A549 (cell line): ENCODE data around the gene TTLL3. TPM values are rescaled to one million over a fixed set of nuclear protein-coding genes. Genes with fewer than 3 reads are reported as not detected.

ENCODE experiments used
- ATAC-seq, 2 experiments: fragments of 200-7000 bp in 1 of 2; fragments of >200 bp in 1 of 2; cut with Nextera tagmentation in 1 of 2; cut with Tn5 transposase in 1 of 2; 3 replicates each; pipeline versions ENCODE4 v1.8.0 to v1.9.1; 2018 to 2020; ENCODE audit warnings: mild to moderate bottlenecking in 1 of 2, moderate library complexity in 1 of 2
- CTCF ChIA-PET: fragments of 300-600 bp; sonication (Branson Sonifier 250); formaldehyde crosslinking; extraction: SDS; loops from one replicate; lab custom pipeline; 2021; ENCODE audit warnings: antibody characterized with exemption, inconsistent platforms; lab: Yijun Ruan, JAX
- POLR2A ChIA-PET: fragments of 350-600 bp; formaldehyde crosslinking; extraction: SDS; loops from one replicate; lab custom pipeline; 2021; ENCODE audit warnings: antibody characterized with exemption, inconsistent platforms; lab: Yijun Ruan, JAX
- DNase-seq, 2 experiments: peaks; one replicate each; pipeline versions ENCODE4 v3.0.0 to v3.0.0-alpha.2; 2011 to 2016; ENCODE audit warnings: low read depth in 1 of 2, low spot score in 1 of 2
- FAIRE-seq: peaks from 2 replicates; lab custom pipeline; 2011; peaks lifted over from hg19 to GRCh38; lab: Jason Lieb, UNC
- H3K27ac ChIP-seq, 2 experiments: fragments of >200 bp; sonication (Bioruptor Twin); formaldehyde crosslinking; 3 replicates each; pipeline ENCODE4 v1.5.1; 2016 to 2017
- H3K4me1 ChIP-seq: fragments of >200 bp; sonication (Bioruptor Twin); formaldehyde crosslinking; 3 replicates; pipeline ENCODE4 v1.6.1; 2016
- H3K4me2 ChIP-seq: fragments of >200 bp; sonication (Bioruptor Twin); formaldehyde crosslinking; 3 replicates; pipeline ENCODE4 v1.6.1; 2016
- H3K4me3 ChIP-seq: fragments of >200 bp; sonication (Bioruptor Twin); formaldehyde crosslinking; 3 replicates; pipeline ENCODE4 v1.5.1; 2016
- H3K9me3 ChIP-seq: fragments of >200 bp; sonication (Bioruptor Twin); formaldehyde crosslinking; 3 replicates; pipeline ENCODE4 v1.6.1; 2016
- BHLHE40 ChIP-seq: IDR thresholded peaks from 2 replicates; pipeline ENCODE4 v1.6.1; 2012; ENCODE audit warnings: low read depth, low read length, inconsistent platforms
- CBX8 ChIP-seq: fragments of 200-600 bp; sonication (generic); IDR thresholded peaks from 2 replicates; pipeline ENCODE4 v1.6.1; 2016
- CEBPB ChIP-seq, 2 experiments: fragments of >200 bp in 1 of 2; sonication (Bioruptor Twin) in 1 of 2; formaldehyde crosslinking in 1 of 2; IDR thresholded peaks; 2 replicates each; pipeline ENCODE4 v1.6.1; 2012 to 2016
- CHD2 ChIP-seq: fragments of 150-350 bp; IDR thresholded peaks from 2 replicates; pipeline ENCODE4 v1.6.1; 2014; ENCODE audit warnings: low read length; ENCODE audit not compliant: partially characterized antibody
- CHD4 ChIP-seq: fragments of 200-600 bp; sonication (generic); IDR thresholded peaks from 2 replicates; pipeline ENCODE4 v1.6.1; 2016; ENCODE audit warnings: antibody characterized with exemption, mild to moderate bottlenecking, borderline replicate concordance
- EP300 ChIP-seq, 2 experiments: fragments of >200 bp; sonication (Bioruptor Twin); formaldehyde crosslinking; IDR thresholded peaks; 2 replicates in 1 of 2; 3 replicates in 1 of 2; pipeline ENCODE4 v1.6.1; 2016 to 2017
- FOSL2 ChIP-seq, 2 experiments: fragments of 450-650 bp in 1 of 2; fragments of >200 bp in 1 of 2; sonication (Bioruptor Twin) in 1 of 2; formaldehyde crosslinking; IDR thresholded peaks; 2 replicates each; pipeline versions ENCODE4 v1.5.0 to v1.6.1; 2016 to 2020; ENCODE audit warnings: mild to moderate bottlenecking in 1 of 2, moderate library complexity in 1 of 2
- FOXS1 ChIP-seq: fragments of 250-450 bp; sonication (Bioruptor Pico); IDR thresholded peaks from 2 replicates; pipeline ENCODE4 v1.5.0; 2020; ENCODE audit warnings: mild to moderate bottlenecking, moderate library complexity
- GATA3 ChIP-seq: IDR thresholded peaks from 2 replicates; pipeline ENCODE4 v1.6.1; 2012; ENCODE audit warnings: borderline replicate concordance
- HDAC2 ChIP-seq: fragments of 200-600 bp; sonication (generic); IDR thresholded peaks from 2 replicates; pipeline ENCODE4 v1.6.1; 2016
- HOXA7 ChIP-seq: fragments of 250-450 bp; sonication (Bioruptor Pico); IDR thresholded peaks from 2 replicates; pipeline ENCODE4 v1.5.0; 2020; ENCODE audit warnings: mild to moderate bottlenecking, moderate library complexity
- HOXB13 ChIP-seq: fragments of 250-450 bp; sonication (Bioruptor Pico); IDR thresholded peaks from 2 replicates; pipeline ENCODE4 v1.5.0; 2020; ENCODE audit warnings: low read depth, mild to moderate bottlenecking, moderate library complexity
- HOXB5 ChIP-seq: fragments of 250-450 bp; sonication (Bioruptor Pico); IDR thresholded peaks from 2 replicates; pipeline ENCODE4 v1.5.0; 2020; ENCODE audit warnings: mild to moderate bottlenecking, moderate library complexity
- KDM1A ChIP-seq: fragments of 200-600 bp; sonication (generic); IDR thresholded peaks from 2 replicates; pipeline ENCODE4 v1.6.1; 2016; ENCODE audit warnings: low read depth, mild to moderate bottlenecking
- MAFK ChIP-seq: fragments of 450-650 bp; IDR thresholded peaks from 2 replicates; pipeline ENCODE4 v1.6.1; 2014; ENCODE audit not compliant: partially characterized antibody
- MAZ ChIP-seq: fragments of 150-350 bp; IDR thresholded peaks from 2 replicates; pipeline ENCODE4 v1.6.1; 2014; ENCODE audit warnings: antibody characterized with exemption, low read depth, low read length, borderline replicate concordance
- NFE2L2 ChIP-seq: fragments of 150-350 bp; conservative IDR thresholded peaks from 2 replicates; pipeline ENCODE4 v1.6.1; 2014; ENCODE audit warnings: low read length
- PHF8 ChIP-seq: fragments of 200-600 bp; sonication (generic); IDR thresholded peaks from 2 replicates; pipeline ENCODE4 v1.6.1; 2016; ENCODE audit warnings: low read depth, mild to moderate bottlenecking, antibody characterized with exemption, moderate library complexity, borderline replicate concordance
- POLR2A ChIP-seq: IDR thresholded peaks from 2 replicates; pipeline ENCODE4 v1.6.1; 2012; ENCODE audit warnings: mild to moderate bottlenecking, low read length
- RAD21 ChIP-seq, 2 experiments: fragments of >200 bp in 1 of 2; sonication (Bioruptor Twin) in 1 of 2; formaldehyde crosslinking in 1 of 2; IDR thresholded peaks in 1 of 2; conservative IDR thresholded peaks in 1 of 2; 2 replicates in 1 of 2; 3 replicates in 1 of 2; pipeline ENCODE4 v1.6.1; 2012 to 2018; ENCODE audit warnings: inconsistent platforms in 1 of 2
- RCOR1 ChIP-seq: fragments of 150-350 bp; IDR thresholded peaks from 2 replicates; pipeline ENCODE4 v1.6.1; 2014; ENCODE audit warnings: antibody characterized with exemption, low read length, low read depth
- RFX5 ChIP-seq: fragments of 450-650 bp; IDR thresholded peaks from 2 replicates; pipeline ENCODE4 v1.7.1; 2014; ENCODE audit warnings: antibody characterized with exemption, mild to moderate bottlenecking, moderate library complexity
- RNF2 ChIP-seq: fragments of 200-600 bp; sonication (generic); IDR thresholded peaks from 2 replicates; pipeline ENCODE4 v1.6.1; 2016; ENCODE audit warnings: low read depth, mild to moderate bottlenecking, antibody characterized with exemption, moderate library complexity, borderline replicate concordance
- SREBF2 ChIP-seq: fragments of 450-650 bp; IDR thresholded peaks from 2 replicates; pipeline ENCODE4 v1.6.1; 2014; ENCODE audit warnings: mild to moderate bottlenecking, moderate library complexity
- WGBS: methylation state at CpG from one replicate; pipeline ENCODE4 v1.1.6; 2017; ENCODE audit errors: missing lambda C conversion rate; 5-methylcytosine and 5-hydroxymethylcytosine counted together
- polyA plus RNA-seq, 4 experiments: library from polyadenylated mRNA; depleted of rRNA in 3 of 4; stranded (reverse); fragments of >200 nt; fragmentation: RNase III in 1 of 4; extraction: RNeasy Plus Mini Kit Qiagen cat#74134 plus additional on column Dnase treatment in 1 of 4; gene quantifications; 2 replicates in 3 of 4; 3 replicates in 1 of 4; pipeline ENCODE4 v1.2.3, GENCODE V29; 2011 to 2017
- TF ChIP-seq, protein P1 (sequence below): fragments of >200 bp; sonication (Bioruptor Twin); formaldehyde crosslinking; IDR thresholded peaks from 3 replicates; pipeline ENCODE4 v1.6.1; 2016
- TF ChIP-seq, protein P2 (sequence below): fragments of 450-650 bp; IDR thresholded peaks from 2 replicates; pipeline ENCODE4 v1.6.1; 2014; ENCODE audit warnings: antibody characterized with exemption
- TF ChIP-seq, protein P3 (sequence below): fragments of >200 bp; sonication (Bioruptor Twin); formaldehyde crosslinking; IDR thresholded peaks from 3 replicates; pipeline ENCODE4 v1.5.1; 2016
- TF ChIP-seq, protein P4 (sequence below): IDR thresholded peaks from 2 replicates; pipeline ENCODE4 v1.6.1; 2012
- TF ChIP-seq, protein P5 (sequence below): fragments of 150-350 bp; IDR thresholded peaks from 2 replicates; pipeline ENCODE4 v1.6.1; 2014; ENCODE audit warnings: low read depth, mild to moderate bottlenecking, low read length

TTLL3 gene
- polyA plus RNA-seq, 2 of the 4 experiments (the other 2 are of a cell fraction): 10.3 to 13.0 TPM

- Histone ChIP-seq H3K9me3 (no peaks in the 10 kb centered on the region), H3K4me2 (no peak overlapping the region), H3K27ac (no peak overlapping the region), H3K4me1 (no peaks in the 10 kb centered on the region), H3K4me3 (no peak overlapping the region)
- DNase-seq (no peak), ATAC-seq (no peak), FAIRE-seq (no peak)
- ChIA-PET CTCF (interaction anchor here (1.0 to 2.9 kb wide), 3 partner anchors 10 to 129 kb away, joined by 4 to 10 read pairs (median 5); no protein-coding TSS in a partner anchor), POLR2A (no interaction called here)
- WGBS: 87% methylated on average over 6 of the region's 6 CpGs
- TF ChIP-seq CHD2 (no peak), RAD21 (conservative IDR thresholded peaks at IDR 0.05 in 1 of 2, IDR thresholded peaks at IDR 0.05 in 1 of 2) (no peak), HDAC2 (no peak), CBX8 (no peak), CEBPB (IDR thresholded peaks at IDR 0.05) (no peak), FOSL2 (IDR thresholded peaks at IDR 0.05) (no peak), FOSL2 (CRISPR knock-in tag; IDR thresholded peaks at IDR 0.05) (no peak), HOXB5 (CRISPR knock-in tag) (no peak), SREBF2 (no peak), HOXB13 (CRISPR knock-in tag) (no peak), PHF8 (no peak), POLR2A (no peak)
- TF ChIP-seq, protein P1, sequence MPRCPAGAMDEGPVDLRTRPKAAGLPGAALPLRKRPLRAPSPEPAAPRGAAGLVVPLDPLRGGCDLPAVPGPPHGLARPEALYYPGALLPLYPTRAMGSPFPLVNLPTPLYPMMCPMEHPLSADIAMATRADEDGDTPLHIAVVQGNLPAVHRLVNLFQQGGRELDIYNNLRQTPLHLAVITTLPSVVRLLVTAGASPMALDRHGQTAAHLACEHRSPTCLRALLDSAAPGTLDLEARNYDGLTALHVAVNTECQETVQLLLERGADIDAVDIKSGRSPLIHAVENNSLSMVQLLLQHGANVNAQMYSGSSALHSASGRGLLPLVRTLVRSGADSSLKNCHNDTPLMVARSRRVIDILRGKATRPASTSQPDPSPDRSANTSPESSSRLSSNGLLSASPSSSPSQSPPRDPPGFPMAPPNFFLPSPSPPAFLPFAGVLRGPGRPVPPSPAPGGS: no peak
- TF ChIP-seq, protein P2, sequence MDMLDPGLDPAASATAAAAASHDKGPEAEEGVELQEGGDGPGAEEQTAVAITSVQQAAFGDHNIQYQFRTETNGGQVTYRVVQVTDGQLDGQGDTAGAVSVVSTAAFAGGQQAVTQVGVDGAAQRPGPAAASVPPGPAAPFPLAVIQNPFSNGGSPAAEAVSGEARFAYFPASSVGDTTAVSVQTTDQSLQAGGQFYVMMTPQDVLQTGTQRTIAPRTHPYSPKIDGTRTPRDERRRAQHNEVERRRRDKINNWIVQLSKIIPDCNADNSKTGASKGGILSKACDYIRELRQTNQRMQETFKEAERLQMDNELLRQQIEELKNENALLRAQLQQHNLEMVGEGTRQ: no peak
Observed at GRCh38 chr3:9817436-9817835, 7.4 kb downstream of the TTLL3 start.

- ATAC-seq (no peak), DNase-seq (no peak), FAIRE-seq (no peak)
- Histone ChIP-seq H3K9me3 (no peaks in the 10 kb centered on the region), H3K4me3 (no peak overlapping the region), H3K4me2 (no peak overlapping the region), H3K27ac (no peak overlapping the region), H3K4me1 (no peaks in the 10 kb centered on the region)
- POLR2A ChIA-PET: no interaction called here
- WGBS: 94% methylated on average over 6 of the region's 7 CpGs
- TF ChIP-seq KDM1A (no peak), BHLHE40 (no peak), CBX8 (no peak), FOXS1 (CRISPR knock-in tag) (no peak), HDAC2 (no peak)
- TF ChIP-seq, protein P3, sequence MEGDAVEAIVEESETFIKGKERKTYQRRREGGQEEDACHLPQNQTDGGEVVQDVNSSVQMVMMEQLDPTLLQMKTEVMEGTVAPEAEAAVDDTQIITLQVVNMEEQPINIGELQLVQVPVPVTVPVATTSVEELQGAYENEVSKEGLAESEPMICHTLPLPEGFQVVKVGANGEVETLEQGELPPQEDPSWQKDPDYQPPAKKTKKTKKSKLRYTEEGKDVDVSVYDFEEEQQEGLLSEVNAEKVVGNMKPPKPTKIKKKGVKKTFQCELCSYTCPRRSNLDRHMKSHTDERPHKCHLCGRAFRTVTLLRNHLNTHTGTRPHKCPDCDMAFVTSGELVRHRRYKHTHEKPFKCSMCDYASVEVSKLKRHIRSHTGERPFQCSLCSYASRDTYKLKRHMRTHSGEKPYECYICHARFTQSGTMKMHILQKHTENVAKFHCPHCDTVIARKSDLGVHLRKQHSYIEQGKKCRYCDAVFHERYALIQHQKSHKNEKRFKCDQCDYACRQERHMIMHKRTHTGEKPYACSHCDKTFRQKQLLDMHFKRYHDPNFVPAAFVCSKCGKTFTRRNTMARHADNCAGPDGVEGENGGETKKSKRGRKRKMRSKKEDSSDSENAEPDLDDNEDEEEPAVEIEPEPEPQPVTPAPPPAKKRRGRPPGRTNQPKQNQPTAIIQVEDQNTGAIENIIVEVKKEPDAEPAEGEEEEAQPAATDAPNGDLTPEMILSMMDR: no peak
- CTCF ChIA-PET: interaction anchor here (1.1 to 2.9 kb wide), 6 partner anchors 9 to 127 kb away, joined by 3 to 10 read pairs (median 8); partner anchors contain the start of gene TTLL3
Observed at GRCh38 chr3:9818666-9819335, 8.7 kb downstream of the TTLL3 start.

DNA sequence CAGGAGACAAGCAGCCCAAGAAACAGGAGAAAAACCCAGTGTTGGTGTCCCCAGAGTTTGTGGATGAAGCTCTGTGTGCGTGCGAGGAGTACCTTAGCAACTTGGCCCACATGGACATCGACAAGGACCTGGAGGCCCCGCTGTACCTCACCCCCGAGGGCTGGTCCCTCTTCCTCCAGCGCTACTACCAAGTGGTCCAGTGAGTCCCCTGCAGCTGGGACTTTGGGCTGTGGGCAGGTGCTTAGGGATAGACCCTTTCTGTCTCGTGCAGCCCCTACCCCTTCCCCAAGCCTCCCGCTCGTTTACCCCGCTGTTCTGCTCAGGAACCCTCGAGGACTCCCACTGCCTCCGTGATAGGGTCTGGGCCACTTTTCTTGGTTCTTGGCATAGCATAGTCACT, 10.5 kb downstream of the TTLL3 start:
- ATAC-seq: peak; percentile 14 to 23; a peak in 4 of 6 replicates
- TF ChIP-seq RNF2 (no peak), EP300 (IDR thresholded peaks at IDR 0.05) (no peak), HOXA7 (CRISPR knock-in tag) (no peak), RCOR1 (no peak), GATA3 (no peak), MAFK (no peak), CHD2 (no peak), CHD4 (no peak), MAZ (no peak), RFX5 (no peak), NFE2L2 (no peak)
- TF ChIP-seq, protein P4, sequence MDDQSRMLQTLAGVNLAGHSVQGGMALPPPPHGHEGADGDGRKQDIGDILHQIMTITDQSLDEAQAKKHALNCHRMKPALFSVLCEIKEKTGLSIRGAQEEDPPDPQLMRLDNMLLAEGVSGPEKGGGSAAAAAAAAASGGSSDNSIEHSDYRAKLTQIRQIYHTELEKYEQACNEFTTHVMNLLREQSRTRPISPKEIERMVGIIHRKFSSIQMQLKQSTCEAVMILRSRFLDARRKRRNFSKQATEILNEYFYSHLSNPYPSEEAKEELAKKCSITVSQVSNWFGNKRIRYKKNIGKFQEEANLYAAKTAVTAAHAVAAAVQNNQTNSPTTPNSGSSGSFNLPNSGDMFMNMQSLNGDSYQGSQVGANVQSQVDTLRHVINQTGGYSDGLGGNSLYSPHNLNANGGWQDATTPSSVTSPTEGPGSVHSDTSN: no peak
- TF ChIP-seq, protein P5, sequence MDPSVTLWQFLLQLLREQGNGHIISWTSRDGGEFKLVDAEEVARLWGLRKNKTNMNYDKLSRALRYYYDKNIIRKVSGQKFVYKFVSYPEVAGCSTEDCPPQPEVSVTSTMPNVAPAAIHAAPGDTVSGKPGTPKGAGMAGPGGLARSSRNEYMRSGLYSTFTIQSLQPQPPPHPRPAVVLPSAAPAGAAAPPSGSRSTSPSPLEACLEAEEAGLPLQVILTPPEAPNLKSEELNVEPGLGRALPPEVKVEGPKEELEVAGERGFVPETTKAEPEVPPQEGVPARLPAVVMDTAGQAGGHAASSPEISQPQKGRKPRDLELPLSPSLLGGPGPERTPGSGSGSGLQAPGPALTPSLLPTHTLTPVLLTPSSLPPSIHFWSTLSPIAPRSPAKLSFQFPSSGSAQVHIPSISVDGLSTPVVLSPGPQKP: no peak

More for the DNA sequence above, 10.5 kb downstream of the TTLL3 start:
- Histone ChIP-seq H3K4me2 (no peak overlapping the region), H3K9me3 (no peaks in the 10 kb centered on the region), H3K4me1 (no peaks in the 10 kb centered on the region), H3K4me3 (no peak overlapping the region), H3K27ac (no peak overlapping the region)
- no peak for DNase-seq
- 83% methylated on average over 12 of the region's 12 CpGs for WGBS
- FAIRE-seq: no peak
- POLR2A ChIA-PET: no interaction called here
- CTCF ChIA-PET: interaction anchor here (0.7 to 2.3 kb wide), 7 partner anchors 9 to 126 kb away, joined by 3 to 9 read pairs (median 6); partner anchors contain the start of gene TTLL3
